GM21529 (cell line): Measurements from ENCODE around the gene CHRNB4.

Experiments used
- ATAC-seq: cut with Tn5 transposase; IDR thresholded peaks from one replicate; pipeline ENCODE4 v1.9.1; 2021; ENCODE audit not compliant: unreplicated experiment

The CHRNB4 gene

GRCh38 chr15:78634210-78635145 lies 6.5 kb downstream of the CHRNB4 start:
- no peak for ATAC-seq

DNA sequence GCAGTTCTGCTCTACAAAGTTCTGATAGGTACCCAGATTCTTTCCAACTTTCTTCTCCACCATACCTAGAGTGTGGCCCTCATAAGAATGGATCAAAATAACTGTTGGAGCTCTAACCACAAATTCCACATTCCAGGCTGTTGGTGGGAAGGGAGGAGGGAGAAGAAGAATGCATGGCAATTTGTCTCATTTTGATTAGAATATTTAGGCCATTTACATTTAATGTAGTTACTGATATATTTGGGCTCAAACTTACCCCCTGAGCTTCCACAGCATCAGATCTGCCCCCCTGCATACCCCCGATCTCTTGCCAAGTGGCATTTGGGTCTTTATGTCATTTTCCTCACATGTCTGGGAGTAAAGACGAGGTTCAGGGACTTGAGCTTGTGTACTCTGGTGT lies 7.7 kb downstream of the CHRNB4 start:
- ATAC-seq, result no peak

GRCh38 chr15:78630886-78631633 lies 9.9 kb downstream of the CHRNB4 start:
- ATAC-seq, result no peak

- no peak for ATAC-seq
Observed at GRCh38 chr15:78629716-78630065, 11.3 kb downstream of the CHRNB4 start.

DNA sequence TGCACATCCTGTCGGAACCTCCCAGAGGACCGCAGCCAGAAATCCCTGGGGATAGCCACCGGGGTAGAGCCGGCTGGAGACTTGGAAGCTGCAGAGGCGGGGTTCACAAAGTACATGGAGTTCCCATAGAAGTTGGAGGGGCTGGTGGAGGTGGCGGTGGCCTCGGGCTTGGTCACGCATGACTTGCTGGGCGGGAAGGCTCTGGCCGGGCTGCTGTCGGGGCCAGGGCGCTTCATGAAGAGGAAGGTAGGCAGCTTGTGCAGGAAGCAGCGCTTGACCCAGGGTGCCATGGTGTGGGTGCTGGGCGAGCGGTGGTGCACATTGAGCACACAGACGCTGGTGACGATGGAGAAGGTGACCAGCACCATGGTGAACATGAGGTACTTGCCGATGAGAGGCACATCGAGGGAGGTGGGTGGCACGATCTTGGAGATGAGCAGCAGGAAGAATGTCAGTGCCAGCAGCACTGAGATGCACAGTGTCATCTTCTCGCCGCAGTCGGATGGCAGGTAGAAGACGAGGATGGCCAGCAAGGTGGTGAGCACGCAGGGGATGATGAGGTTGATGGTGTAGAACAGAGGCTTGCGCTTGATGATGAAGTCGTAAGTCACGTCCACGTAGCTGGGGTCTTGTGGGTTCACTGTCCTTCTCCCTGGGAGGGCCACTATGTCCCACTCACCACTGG lies 11.8 kb downstream of the CHRNB4 start:
- ATAC-seq, result no peak

DNA sequence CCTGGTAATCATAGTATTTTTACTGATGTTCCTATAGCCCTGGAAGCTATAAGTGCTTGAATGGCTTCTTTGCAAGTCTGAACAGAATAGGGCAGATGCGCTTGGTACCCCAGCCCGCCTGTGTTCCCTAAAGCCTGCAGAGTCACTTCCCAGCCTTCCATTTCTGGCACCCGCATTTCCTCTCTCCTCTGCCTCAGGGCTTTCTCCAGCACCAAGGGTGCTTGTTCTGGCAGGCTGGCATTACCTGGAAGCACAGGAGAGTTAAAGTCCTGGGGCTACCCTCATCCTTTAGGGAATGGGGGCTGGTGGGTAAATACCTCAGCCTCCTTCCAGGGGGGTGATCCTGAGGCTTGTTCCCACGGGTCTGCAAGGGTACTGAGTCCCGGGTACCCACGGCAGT lies 12.8 kb downstream of the CHRNB4 start:
- no peak for ATAC-seq

DNA sequence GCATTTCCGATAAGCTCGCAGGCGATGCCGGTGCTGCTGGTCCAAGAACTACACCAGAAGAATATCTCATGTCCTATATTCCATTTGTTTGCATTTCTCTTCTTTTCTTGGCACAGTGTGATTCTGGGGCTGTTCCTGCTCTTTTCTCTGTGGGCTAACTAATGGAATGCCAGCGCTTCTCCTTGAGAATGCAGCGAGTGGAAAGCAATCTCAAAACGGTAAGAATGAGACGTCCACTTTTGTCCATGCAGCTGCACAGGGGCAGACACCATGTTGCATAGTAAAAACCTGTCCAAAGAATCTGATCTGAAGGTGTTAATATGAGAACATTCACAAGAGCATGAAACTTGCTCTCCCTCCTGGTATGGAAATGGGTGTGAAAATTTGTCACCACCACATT lies 13.7 kb downstream of the CHRNB4 start:
- ATAC-seq, result no peak

DNA sequence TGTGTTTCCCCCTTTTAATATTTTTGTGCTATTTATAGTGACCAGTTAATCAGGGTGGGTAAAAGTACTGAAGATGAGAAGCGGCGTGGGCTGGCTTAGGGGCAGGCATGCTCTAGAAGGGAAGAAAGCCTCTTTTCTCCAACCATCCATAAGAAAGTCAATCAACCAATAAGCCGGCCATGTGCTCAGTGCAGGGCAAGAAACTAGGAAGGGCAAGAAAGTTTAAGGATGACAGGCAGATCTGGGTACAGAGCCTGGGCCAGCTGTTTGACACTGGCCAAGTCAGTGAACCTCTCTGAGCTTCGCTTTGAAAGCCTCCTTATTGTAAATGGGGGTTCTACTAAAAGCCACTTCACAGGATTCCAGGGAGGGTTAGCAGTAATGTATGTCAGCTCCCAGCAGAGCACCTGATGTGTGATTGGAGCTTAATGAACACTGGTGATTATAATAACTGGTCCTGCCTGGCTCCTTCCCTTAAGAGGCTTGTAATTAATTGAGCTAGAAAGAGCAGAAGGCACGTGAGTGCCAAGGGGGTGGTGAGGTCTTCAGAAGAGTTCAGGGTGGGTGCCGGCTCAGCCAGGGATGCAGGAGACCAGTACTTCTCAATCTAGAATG lies 14.5 kb downstream of the CHRNB4 start:
- no peak for ATAC-seq

DNA sequence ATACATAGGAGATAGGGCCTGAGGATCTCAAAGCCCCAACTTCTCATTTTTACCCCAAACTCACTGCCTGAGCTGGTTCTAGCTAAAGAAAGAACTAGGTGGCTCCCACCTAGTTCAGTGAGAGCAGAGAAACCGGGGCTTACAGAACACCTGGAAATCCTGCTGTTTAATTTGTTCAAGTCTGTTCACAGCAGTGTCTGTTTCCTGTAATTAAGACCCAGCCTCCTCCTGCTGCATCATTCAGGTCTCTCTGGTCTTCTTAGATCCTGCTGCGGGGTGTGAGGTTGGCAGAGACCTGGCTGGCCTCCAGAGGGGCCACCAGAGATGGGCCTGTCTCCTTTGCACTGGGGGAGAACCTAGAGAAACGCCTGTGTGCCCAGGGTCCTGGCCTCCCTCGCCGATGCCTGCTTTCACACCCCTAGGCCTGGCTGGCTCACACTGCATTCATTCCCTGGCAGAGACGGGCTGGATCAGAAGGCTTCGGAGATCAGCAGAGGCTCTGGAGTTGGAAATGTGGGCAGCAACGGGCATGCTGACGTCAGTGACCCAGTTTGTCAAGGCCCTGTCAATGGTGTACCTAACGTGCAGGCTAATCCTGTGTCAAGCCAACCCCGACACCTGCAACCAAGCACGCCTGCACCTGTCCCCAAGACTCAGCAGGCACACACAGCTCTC lies 15.3 kb downstream of the CHRNB4 start:
- ATAC-seq, result no peak

- ATAC-seq, result no peak
Observed at GRCh38 chr15:78624651-78625590, 16.1 kb downstream of the CHRNB4 start.

- no peak for ATAC-seq
Observed at GRCh38 chr15:78623786-78624497, 17.1 kb downstream of the CHRNB4 start.

DNA sequence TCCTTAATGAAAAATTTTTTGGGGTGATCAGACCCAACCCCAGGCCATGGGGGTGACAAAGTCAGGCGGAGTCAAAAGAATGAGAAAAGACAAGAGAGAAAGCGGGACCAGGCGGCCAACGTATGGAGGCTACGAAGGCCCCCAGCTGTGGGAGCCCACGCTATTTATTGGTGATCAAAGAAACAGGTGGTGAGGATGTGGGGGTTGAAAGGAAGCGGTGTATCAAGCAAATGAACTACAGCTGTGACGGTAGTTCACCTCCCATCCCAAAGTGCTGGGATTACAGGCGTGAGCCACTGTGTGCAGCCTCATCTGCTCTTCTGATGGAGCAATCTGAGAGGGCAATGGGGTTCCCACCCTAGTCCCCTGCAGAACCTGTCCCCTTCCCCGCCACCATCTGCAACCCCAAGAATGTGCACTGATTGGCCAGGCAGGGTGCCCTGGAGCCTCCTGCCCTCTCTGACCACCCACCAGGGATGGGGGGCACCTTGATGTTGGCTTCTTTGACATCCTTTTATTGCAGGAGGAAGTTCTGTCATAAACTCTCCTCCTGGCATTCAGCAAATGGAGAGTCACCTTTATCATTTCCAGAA lies 19.1 kb downstream of the CHRNB4 start:
- no peak for ATAC-seq

DNA sequence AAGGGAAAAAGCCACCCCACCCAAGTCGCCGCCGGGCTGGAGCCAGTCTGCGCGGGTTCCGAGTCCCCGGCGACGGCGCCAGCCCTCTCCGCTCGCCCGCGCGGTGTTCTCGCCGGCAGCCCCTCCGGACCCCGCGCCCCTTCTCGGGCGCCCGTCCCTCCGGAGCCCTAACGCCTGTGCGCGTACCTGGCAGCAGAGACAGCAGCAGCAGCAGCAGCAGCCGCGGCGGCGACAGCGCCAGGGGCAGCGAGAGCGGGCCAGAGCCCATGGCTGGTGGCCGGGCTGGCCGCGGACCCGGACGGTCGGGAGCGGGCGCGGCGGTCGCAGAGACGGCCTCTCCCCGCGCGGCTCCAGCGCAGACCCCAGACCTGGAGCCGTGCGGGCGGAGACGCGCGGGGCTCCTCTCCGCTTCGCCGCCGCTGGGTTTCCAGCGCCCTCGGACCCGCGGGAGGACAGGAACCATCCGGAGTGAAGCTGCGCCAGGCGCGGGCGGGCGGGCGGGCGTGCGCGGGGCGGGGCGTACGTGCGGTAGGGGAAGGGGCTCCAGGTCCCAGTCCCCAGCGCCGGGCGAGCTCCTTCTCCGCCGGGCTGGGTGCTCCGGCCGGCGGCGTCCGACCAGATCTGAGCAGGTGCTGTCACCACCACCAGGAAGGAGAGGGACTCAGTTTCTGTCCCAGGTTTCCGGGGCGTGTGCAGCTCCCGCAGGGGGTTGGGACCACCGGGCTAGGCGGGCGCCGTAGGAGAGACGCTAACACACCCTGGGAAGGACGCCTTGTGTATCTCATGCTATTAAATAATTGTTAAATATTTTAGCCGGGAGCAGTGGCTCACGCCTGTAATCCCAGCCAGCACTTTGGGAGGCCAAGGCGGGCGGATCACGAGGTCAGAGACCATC lies 20.2 kb downstream of the CHRNB4 start, which contains the start of gene CHRNA3:
TSS of gene CHRNA3 (minus strand) at position 470 of the 895 bp plus-strand sequence. CDS start at position 268, 202 bp downstream.
- no peak for ATAC-seq

- no peak for ATAC-seq
Observed at GRCh38 chr15:78620021-78620526, 20.9 kb downstream of the CHRNB4 start.

DNA sequence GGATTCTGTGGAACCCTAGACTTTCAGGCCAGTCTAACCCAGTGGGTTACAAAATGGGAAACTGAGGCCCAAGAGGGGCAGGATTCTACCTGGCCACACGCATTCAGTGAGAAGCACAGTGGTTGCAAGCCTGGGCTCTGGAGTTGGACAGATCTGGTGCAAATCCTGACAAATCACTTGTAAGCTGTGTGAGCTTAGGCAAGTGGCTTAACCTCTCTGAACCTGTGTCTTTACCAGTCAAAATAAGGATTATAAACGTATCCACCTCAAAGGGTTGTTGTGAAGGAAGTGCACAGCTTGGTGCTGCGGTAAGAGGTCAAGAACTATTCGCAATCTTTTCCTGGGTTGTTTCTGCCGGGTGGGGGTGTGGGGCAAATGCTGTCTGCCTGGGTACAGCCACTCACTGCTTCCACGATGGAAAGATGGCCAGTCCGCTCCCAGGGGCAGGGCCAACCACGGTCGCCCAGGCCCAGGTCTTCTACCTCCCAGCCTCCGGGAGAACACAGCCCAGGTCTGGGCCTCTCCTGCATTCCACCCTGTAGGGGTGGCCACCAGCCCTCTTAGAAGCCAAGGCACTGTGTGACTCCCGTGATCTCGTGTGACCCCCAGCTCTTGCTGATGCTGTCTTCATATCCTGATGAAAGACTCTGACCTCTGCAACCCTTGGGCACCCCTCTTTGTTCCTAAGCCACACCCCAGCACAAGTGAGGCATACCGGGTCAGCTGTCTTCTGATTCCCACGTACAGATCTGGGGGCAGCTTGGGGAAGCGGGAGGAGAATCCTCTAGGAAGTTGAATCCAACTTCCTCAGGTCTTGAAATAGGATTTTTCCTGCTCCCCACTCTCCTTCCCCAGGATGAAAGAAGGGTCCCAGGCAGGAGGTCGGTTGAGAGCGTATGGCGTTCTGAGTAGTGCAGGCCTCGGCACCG lies 21.7 kb downstream of the CHRNB4 start:
- ATAC-seq, result no peak

GRCh38 chr15:78618490-78618934 lies 22.5 kb downstream of the CHRNB4 start:
- ATAC-seq, result no peak
